Adrenal gland (tissue), 12 donors: ENCODE data around the gene ARMCX5. TPM values are rescaled to one million over a fixed set of nuclear protein-coding genes. Genes with fewer than 3 reads are reported as not detected.

Experiments
- DNase-seq, 7 donors: peaks; one replicate each; pipeline ENCODE4 v3.0.0-alpha.2; 2019 to 2020
- H3K27ac ChIP-seq, 5 donors: fragments of 200-600 bp; sonication (generic) in 4 of 5; 1 replicate in 3 of 5; 2 replicates in 2 of 5; pipeline versions ENCODE4 v1.5.1 to v1.8.0; 2016 to 2020; ENCODE audit warnings: mild to moderate bottlenecking in 1 of 5
- H3K27me3 ChIP-seq: fragments of 200-600 bp; 2 replicates; pipeline ENCODE4 v1.8.0; 2021
- H3K36me3 ChIP-seq, 2 donors: fragments of 200-600 bp; replicated peaks in 1 of 2; 1 replicate in 1 of 2; 2 replicates in 1 of 2; pipeline versions ENCODE4 v1.5.1 to v1.8.0; 2018 to 2022
- H3K4me1 ChIP-seq, 2 donors: fragments of 200-600 bp; replicated peaks in 1 of 2; 1 replicate in 1 of 2; 2 replicates in 1 of 2; pipeline versions ENCODE4 v1.5.1 to v1.8.0; 2018 to 2021
- H3K4me3 ChIP-seq, 4 donors: fragments of 200-600 bp; sonication (generic) in 3 of 4; one replicate each; pipeline ENCODE4 v1.5.1; 2016 to 2018
- H3K9me3 ChIP-seq, 3 donors: fragments of 200-600 bp; sonication (generic) in 1 of 3; replicated peaks in 1 of 3; 1 replicate in 2 of 3; 2 replicates in 1 of 3; pipeline versions ENCODE4 v1.5.1 to v1.8.0; 2016 to 2021
- CTCF ChIP-seq, 6 experiments: fragments of 450-650 bp in 4 of 6; fragments of 200-600 bp in 2 of 6; sonication (generic) in 1 of 6; IDR thresholded peaks; 1 replicate in 5 of 6; 2 replicates in 1 of 6; pipeline versions ENCODE4 v1.5.1 to v1.8.0; 2016 to 2021; ENCODE audit warnings: antibody characterized with exemption in 6 of 6, mild to moderate bottlenecking in 2 of 6, moderate library complexity in 1 of 6
- POLR2A ChIP-seq, 2 donors: fragments of 450-650 bp; IDR thresholded peaks; one replicate each; pipeline ENCODE4 v1.6.1; 2017; ENCODE audit warnings: antibody characterized with exemption in 2 of 2, mild to moderate bottlenecking in 2 of 2, moderate library complexity in 1 of 2
- WGBS, 4 donors: extraction: QIAGEN DNeasy Blood & Tissue Kit in 2 of 4; methylation state at CpG; one replicate each; pipeline versions ENCODE4 v1.1.5 to v1.1.7; 2013 to 2017; 5-methylcytosine and 5-hydroxymethylcytosine counted together
- intact Hi-C, 2 donors: fragments of 100-400 bp; cut with DNase I; formaldehyde crosslinking; loops; one replicate each; pipeline versions ENCODE4 v1.14.1 to v1.15.0; 2022 to 2023
- polyA plus RNA-seq, 3 donors: library from polyadenylated mRNA; stranded (reverse); fragments of 200-250 nt in 2 of 3; fragments of 350-450 nt in 1 of 3; fragmentation: Illumina TruSeq in 1 of 3; extraction: RNeasy Lipid Tissue Mini Kit (QIAGEN cat#74804) in 1 of 3; gene quantifications; one replicate each; pipeline ENCODE4 v1.2.3, GENCODE V29; 2013 to 2014
- total RNA-seq, 9 donors: library from RNA; depleted of rRNA in 4 of 9; stranded (reverse); fragments of >200 nt in 4 of 9; fragments of 120-200 nt in 1 of 9; fragmentation: NEBNext Ultra II Directional in 1 of 9; extraction: Animal tissue kit (Norgen Biotek cat#: 25700) in 1 of 9; gene quantifications; one replicate each; pipeline versions ENCODE4 v1.1.0 to v1.2.4, GENCODE V29; 2013 to 2023
- donor health status: healthy with polysubstance abuse.
- donor health status: Bipolar disorder and iron deficiency.
- donor health status: DM: yes; HTN: yes; CAD: no.
- donor health status: DM: no; HTN: no; CAD: no.
- donor health status: DM: no; HTN: no; CAD: no.
- donor health status: DM: yes; HTN: yes; CAD: no.

Gene ARMCX5
- total and polyA plus RNA-seq, 12 donors, result 6.4 to 24.5 (median 13.8) TPM

GRCh38 chrX:102610905-102611304 is 11.6 kb downstream of the ARMCX5 start:
- DNase-seq, result no peak
- Histone ChIP-seq H3K36me3 (no peaks in the 10 kb centered on the region), H3K27ac (no peak overlapping the region), H3K4me1 (no peaks in the 10 kb centered on the region), H3K4me3 (no peak overlapping the region), H3K9me3 (no peaks in the 10 kb centered on the region), H3K27me3 (no peaks in the 10 kb centered on the region)
- TF ChIP-seq POLR2A (IDR thresholded peaks at IDR 0.05) (no peak), CTCF (IDR thresholded peaks at IDR 0.05) (no peak)
- intact Hi-C loops, result no loop called here
- WGBS, 4 donors, result 53 to 100% (median 84%) methylated on average over 1 to 4 of the region's 4 CpGs

- Histone ChIP-seq H3K27ac (no peak overlapping the region), H3K27me3 (no peaks in the 10 kb centered on the region), H3K4me3 (no peak overlapping the region), H3K36me3 (no peaks in the 10 kb centered on the region), H3K9me3 (peaks cover 0 to 6% (median 0%) of the 10 kb centered on the region in 3 donors), H3K4me1 (no peaks in the 10 kb centered on the region)
- no peak for TF ChIP-seq POLR2A (IDR thresholded peaks at IDR 0.05)
- TF ChIP-seq CTCF (IDR thresholded peaks at IDR 0.05), result no peak
- intact Hi-C loops, result no loop called here
- DNase-seq, result no peak
- WGBS, 4 donors, result 84 to 100% (median 92%) methylated on average over 3 to 6 of the region's 6 CpGs
These were observed 24.8 kb downstream of the ARMCX5 start for GRCh38 chrX:102624105-102624504.

GRCh38 chrX:102627640-102628039 is 28.3 kb downstream of the ARMCX5 start:
- no peaks in the 10 kb centered on the region for H3K4me1 ChIP-seq
- intact Hi-C loops, result no loop called here
- H3K4me3 ChIP-seq, result no peak overlapping the region
- no peaks in the 10 kb centered on the region for H3K27me3 ChIP-seq
- no peak for DNase-seq
- H3K36me3 ChIP-seq, result no peaks in the 10 kb centered on the region
- TF ChIP-seq CTCF (IDR thresholded peaks at IDR 0.05) (no peak), POLR2A (IDR thresholded peaks at IDR 0.05) (no peak)
- H3K9me3 ChIP-seq, result peaks cover 0 to 3% (median 0%) of the 10 kb centered on the region in 3 donors
- 57 to 88% (median 72%) methylated on average over 1 of the region's 1 CpG for WGBS, 4 donors
- no peak overlapping the region for H3K27ac ChIP-seq

GRCh38 chrX:102637561-102637960 is 38.2 kb downstream of the ARMCX5 start:
- 60 to 91% (median 85%) methylated on average over 1 of the region's 1 CpG for WGBS, 4 donors
- TF ChIP-seq POLR2A (IDR thresholded peaks at IDR 0.05), result no peak
- TF ChIP-seq CTCF (IDR thresholded peaks at IDR 0.05), result no peak
- intact Hi-C loops, result no loop called here
- Histone ChIP-seq H3K27me3 (no peaks in the 10 kb centered on the region), H3K4me1 (no peaks in the 10 kb centered on the region), H3K27ac (no peak overlapping the region), H3K4me3 (no peak overlapping the region), H3K36me3 (no peaks in the 10 kb centered on the region), H3K9me3 (no peaks in the 10 kb centered on the region)
- no peak for DNase-seq
